NCI-H1930 (cell line): ENCODE data around the gene HEG1.
"Not testable (repeated sequence)": the region's sequence is repeated elsewhere in the genome, so short reads cannot be mapped to it uniquely, and the experiment has no call there.

Experiments used
- DNase-seq, 2 experiments: peaks; one replicate each; lab custom pipeline; 2025; lab: John Stamatoyannopoulos, UW

The HEG1 gene, protein sequence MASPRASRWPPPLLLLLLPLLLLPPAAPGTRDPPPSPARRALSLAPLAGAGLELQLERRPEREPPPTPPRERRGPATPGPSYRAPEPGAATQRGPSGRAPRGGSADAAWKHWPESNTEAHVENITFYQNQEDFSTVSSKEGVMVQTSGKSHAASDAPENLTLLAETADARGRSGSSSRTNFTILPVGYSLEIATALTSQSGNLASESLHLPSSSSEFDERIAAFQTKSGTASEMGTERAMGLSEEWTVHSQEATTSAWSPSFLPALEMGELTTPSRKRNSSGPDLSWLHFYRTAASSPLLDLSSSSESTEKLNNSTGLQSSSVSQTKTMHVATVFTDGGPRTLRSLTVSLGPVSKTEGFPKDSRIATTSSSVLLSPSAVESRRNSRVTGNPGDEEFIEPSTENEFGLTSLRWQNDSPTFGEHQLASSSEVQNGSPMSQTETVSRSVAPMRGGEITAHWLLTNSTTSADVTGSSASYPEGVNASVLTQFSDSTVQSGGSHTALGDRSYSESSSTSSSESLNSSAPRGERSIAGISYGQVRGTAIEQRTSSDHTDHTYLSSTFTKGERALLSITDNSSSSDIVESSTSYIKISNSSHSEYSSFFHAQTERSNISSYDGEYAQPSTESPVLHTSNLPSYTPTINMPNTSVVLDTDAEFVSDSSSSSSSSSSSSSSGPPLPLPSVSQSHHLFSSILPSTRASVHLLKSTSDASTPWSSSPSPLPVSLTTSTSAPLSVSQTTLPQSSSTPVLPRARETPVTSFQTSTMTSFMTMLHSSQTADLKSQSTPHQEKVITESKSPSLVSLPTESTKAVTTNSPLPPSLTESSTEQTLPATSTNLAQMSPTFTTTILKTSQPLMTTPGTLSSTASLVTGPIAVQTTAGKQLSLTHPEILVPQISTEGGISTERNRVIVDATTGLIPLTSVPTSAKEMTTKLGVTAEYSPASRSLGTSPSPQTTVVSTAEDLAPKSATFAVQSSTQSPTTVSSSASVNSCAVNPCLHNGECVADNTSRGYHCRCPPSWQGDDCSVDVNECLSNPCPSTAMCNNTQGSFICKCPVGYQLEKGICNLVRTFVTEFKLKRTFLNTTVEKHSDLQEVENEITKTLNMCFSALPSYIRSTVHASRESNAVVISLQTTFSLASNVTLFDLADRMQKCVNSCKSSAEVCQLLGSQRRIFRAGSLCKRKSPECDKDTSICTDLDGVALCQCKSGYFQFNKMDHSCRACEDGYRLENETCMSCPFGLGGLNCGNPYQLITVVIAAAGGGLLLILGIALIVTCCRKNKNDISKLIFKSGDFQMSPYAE (N-terminal part only)

GRCh38 chr3:125055913-125056745 is at the start of gene HEG1:
Gene HEG1 (minus strand): TSS chr3:125055997. CDS start chr3:125055890, 107 bp downstream.
- DNase-seq = peak in 1 of 2 experiments; percentile 31

DNA sequence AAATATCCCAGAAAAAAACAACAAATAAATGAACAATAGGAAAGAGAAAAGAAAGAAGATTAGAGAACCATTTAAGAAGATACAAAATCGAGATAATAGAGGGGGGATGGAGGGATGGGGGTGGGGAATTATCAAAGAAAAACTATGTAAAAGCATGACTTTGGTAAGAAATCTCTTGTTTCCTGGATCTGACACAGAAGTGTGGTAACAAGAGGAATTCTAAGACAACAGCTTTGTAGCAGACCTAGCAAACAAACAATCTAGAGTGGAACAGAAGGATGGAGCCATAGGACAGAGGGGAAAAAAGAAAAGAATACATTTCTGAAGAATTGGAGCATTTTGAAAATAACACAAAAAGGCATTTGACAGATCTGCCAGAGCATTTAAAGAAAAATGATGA is 49.3 kb upstream of the HEG1 start:
- DNase-seq = no peak

- DNase-seq = no peak
Measured at GRCh38 chr3:125104639-125105038, 48.8 kb upstream of the HEG1 start.

- no peak for DNase-seq
Measured at GRCh38 chr3:125103406-125103805, 47.6 kb upstream of the HEG1 start.

DNA sequence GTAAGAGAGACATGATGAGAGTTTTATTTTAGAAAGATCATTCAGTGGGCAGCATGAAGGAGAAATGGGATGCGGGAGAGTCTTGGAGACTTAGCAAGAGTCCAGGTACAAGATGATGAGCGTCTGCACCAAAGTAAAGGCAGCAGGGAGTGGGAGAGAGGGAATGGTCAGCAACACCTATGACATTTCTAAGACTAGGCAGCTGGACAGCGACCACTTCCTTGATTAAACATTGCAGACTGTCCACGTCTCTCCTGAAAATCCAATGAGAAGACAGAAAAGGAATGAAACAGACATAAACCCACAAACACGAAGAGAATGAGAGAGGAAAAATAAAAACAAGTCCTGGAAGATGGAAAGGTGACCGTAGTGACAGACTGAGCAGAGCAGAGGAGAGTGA is 46.7 kb upstream of the HEG1 start:
- no peak for DNase-seq

DNA sequence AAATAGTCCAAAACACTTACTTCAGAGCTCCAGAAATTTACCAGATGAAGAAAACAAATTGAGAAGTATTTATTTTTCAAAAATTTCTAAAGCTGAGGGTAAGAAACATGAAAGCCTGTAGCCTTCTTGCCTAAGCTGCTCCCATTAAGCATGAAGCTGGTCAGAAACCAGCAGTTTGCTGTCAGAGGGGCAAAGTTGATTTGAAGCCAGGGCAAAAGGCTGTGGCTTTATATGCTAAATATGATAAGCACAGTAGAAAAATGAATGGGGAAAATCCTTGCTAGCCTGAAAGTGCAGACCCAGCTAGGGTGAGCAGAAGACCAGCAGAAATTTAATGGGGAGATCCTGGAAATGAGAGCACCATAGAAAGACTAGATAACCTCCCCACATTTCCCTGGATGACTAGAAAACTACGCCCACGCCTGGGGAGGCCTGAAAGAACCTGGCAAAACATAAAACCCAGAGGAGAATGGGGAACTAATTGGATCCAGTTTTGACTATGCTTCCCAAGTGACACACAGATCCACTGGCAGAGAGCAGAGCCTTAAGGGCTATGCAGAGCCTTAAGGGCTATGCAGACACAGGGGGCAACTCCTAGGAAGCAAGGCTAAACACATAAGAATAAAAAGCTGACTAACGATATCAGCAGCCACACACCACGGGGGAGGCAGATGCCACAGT is 43.0 kb upstream of the HEG1 start:
- DNase-seq = no peak

GRCh38 chr3:125090649-125091048 is 34.9 kb upstream of the HEG1 start:
- DNase-seq = no peak

- DNase-seq = no peak
Measured at GRCh38 chr3:125087768-125088391, 32.1 kb upstream of the HEG1 start.

DNA sequence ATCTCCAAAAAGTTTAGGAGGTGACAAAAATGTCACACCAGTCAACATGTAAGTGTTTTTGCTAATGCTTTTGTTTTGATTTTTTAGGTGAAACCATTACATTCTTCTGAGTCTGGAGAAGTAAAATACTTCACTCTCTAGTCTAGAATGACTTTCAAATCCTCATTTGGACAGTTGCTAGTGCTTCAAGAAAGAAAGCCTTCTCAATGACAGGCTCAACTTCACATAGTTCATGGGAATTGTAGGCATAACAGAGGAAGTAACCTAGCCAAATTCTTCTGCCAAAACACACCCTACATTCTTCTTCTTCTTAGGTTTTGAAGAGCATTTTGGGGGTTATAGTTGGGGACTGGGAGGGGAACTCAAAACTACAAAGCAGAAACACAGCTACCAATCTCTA is 29.4 kb upstream of the HEG1 start:
- no peak for DNase-seq

GRCh38 chr3:125083776-125084175 is 28.0 kb upstream of the HEG1 start:
- no peak for DNase-seq

GRCh38 chr3:125082339-125082738 is 26.5 kb upstream of the HEG1 start:
- DNase-seq = not testable (repeated sequence)

- DNase-seq = no peak
Measured at GRCh38 chr3:125080077-125080476, 24.3 kb upstream of the HEG1 start.

GRCh38 chr3:125079675-125080045 is 23.9 kb upstream of the HEG1 start:
- DNase-seq = no peak

DNA sequence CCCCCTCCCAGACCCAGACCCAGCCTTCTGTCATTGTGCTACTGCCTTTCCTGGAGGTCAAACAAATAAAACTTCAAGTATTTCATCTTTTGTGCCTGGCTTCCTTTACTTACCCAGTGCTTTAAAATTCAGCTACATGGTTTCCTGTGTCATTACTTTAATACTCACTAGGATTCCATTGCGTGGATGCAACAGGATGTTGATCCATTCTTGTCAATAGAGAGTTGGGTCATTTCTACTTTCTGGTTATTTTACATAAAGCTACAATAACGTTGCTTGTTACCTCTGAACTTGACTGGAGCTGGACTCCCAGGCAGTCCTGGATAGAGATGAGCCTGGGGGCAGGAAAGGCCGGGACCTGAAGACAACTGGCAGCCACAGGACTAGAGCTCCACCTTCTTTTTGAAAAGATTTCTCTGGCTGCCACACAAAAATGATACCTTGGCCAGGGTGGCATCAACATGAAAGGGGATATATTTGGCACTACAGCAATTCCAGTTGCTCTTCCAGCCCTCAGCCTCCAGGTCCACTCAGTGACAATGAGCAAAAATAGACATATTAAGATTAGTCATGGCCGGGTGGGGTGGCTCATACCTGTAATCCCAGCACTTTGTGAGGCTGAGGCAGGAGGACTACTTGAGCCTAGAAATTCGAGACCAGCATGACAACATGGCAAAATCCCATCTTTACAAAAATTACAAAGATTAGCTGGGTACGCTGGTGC is 23.3 kb upstream of the HEG1 start:
- DNase-seq = no peak

- DNase-seq = no peak
Measured at GRCh38 chr3:125077864-125078263, 22.1 kb upstream of the HEG1 start.

DNA sequence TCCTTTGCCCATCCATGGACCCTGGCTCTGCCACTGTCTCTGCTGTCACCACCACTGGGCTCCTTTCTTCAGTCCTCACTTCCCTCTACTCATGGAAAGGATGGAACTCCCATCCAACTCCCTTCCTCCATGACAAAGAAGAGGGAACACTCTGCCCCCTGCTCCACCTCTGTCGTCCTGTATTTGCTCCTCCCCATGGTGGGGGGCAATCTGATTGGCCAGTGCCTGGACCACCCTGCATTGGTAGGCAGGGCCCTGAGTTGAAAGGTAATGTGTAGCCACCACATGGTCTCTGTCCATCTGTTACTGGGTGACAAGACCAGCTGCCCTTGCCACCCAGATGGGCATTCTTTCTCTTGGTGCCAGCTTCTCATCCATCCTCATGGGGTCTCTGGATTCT is 20.7 kb upstream of the HEG1 start:
- no peak for DNase-seq

DNA sequence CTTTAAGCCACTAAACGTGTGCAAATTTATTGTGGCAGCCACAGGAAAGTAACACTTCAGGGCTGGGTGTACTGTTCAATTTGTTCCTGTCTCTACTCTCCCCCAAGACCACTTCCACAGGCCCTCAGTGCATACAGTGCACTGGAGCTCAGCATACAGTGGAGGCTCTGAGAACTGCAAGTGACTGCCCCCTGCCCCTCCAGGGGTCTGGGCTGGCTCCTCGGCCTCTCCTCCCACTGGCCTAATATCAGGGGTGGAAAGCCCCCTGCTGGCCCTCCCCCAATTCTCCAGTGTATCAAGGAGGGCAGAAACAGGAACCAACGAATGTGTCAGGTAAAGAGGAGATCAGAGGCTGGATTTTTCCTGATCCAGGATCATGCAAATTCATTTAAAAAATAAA is 19.9 kb upstream of the HEG1 start:
- no peak for DNase-seq

DNA sequence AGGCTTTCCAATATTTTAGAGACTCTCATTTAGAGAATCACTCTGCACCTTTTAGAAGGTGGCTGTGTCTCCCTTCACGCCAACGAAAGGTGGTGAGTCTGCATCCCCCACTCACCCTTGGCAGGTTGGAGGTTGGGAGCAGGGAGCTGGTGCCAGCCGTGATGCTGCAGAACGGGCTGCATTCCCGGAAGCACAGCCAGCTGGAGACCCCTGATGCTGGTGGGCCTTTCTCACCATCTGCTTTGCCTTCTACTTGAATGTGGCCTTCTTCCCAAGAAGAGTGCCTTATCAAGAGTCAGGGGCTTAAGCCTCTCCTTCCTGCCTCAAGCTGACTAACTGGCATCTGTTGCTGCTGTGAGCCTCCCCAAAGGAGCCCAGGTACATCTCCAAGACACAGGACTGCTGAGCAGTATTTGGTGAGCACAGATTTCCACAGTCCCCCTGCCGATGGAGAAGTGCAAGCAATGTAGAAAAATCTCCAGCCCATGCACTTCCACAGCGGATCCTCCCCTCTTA is 17.7 kb upstream of the HEG1 start:
- DNase-seq = no peak

DNA sequence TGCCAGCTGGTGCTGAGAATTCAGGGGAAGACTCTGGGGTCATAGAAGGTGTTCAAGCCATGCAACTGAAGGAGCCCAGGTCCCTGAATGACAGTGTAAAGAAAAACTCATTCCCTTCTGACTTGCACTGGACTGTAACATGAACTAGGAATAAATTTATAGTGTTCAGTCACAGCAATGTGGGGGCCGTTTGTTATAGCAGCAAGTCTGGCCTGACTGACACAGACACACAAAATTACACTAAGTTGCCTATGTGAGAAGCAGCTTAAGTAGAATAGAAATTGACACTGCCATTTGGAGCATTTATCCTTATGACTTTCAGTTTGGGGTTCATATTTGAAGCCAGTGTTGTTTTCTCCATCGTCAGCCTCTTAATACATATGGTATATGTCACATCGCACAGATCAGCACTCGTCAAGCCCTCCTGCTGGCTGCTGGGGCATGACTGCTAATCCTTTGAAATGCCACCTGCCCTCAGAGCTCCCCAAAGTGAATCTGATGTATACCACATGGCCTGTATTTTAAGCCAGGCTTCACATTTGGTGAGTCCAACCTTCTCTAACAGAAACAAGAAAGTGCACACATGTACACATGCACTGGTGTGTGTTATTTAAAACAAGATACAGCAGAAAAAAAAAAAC is 17.1 kb upstream of the HEG1 start:
- DNase-seq = no peak
